ENCODE measurements around the gene GPC5.
"Not testable (repeated sequence)": the region's sequence is repeated elsewhere in the genome, so short reads cannot be mapped to it uniquely, and the experiment has no call there.

GPC5 gene

DNA sequence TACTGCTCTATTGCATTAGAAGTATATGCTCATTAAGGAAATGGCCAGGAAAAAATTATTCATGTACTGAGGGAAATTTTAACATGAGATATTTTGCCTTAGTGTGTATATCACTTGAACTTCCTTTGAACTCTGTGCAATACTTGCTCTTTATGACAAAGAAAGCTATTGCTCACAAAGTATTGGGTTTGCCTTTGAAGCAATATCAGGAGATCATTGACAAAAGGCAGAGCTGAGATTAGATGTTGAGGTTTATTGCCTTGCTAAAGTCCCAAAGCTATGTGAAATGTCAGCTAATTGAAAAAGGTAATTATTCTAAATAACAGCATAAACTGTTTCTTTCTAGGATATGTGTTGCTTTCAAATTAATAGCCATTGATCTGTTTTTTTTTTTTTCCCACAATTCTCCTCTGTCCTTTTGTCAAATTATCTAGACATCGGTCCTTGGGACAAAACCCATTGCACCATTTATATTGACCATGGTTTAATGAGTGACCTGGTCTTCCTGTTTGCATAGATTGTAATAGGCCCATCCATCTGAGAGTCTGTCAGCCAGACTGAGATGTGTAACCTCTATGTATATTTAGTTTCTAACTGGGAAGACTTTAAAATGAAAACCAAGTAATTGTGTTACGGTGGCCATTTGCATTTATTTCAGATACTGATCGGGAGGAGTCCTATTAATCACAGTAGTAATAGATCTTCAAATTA, 1075.5 kb downstream of the GPC5 start:
- Histone ChIP-seq H3K9ac (no peak overlapping the region), H3K27me3 (no peaks in the 10 kb centered on the region), H3K9me3 (no peaks in the 10 kb centered on the region), H3K36me3 (no peaks in the 10 kb centered on the region), H3K4me3 (no peak overlapping the region), H3K4me1 (no peaks in the 10 kb centered on the region), H4K20me1 (no peaks in the 10 kb centered on the region), H3K4me2 (no peak overlapping the region), H3K27ac (no peak overlapping the region)
- no peak for TF ChIP-seq Cebpa-rat (IDR thresholded peaks at IDR 0.05)

DNA sequence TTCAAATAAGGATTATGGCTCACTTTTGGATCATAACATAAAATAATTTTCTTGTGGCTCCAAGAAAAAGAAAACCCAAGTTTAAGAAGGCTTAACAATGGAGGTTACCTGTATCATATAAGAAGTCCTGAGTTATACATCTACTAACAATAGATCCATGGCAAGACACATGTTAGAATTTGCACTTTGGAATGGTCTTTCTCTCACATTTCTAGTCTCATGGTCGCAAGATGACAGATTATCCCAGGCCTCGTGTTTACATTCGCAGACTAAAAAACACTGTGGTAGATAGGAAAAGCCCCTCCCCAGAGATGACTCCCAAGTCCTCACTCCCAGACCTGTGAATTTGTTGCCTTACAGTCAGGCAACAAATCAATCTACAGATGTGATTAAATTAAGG, 1082.0 kb downstream of the GPC5 start:
- Histone ChIP-seq H3K27me3 (no peaks in the 10 kb centered on the region), H3K9ac (no peak overlapping the region), H3K27ac (no peak overlapping the region), H3K4me1 (no peaks in the 10 kb centered on the region), H4K20me1 (no peaks in the 10 kb centered on the region), H3K9me3 (no peaks in the 10 kb centered on the region), H3K4me2 (no peak overlapping the region), H3K4me3 (no peak overlapping the region), H3K36me3 (no peaks in the 10 kb centered on the region)
- no peak for TF ChIP-seq Cebpa-rat (IDR thresholded peaks at IDR 0.05)

DNA sequence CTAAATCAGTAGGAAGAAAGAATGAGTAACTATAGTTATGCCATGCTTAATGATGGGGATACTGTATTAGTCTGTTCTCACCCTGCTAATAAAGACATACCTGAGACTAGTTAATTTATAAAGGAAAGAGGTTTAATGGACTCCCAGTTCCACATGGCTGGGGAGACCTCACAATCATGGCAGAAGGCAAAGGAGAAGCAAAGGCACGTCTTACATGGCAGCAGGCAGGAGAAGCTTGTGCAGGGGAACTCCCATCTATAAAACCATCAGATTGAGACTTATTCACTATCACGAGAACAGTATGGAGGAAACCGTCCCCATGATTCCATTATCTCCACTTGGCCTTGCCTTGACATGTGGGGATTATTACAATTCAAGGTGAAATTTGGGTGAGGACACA, 1084.4 kb downstream of the GPC5 start:
- H3K9ac ChIP-seq, H3K9me3 ChIP-seq, H3K4me3 ChIP-seq, H3K36me3 ChIP-seq, H3K4me2 ChIP-seq, H4K20me1 ChIP-seq, H3K4me1 ChIP-seq, H3K27me3 ChIP-seq, H3K27ac ChIP-seq: not testable (repeated sequence)

DNA sequence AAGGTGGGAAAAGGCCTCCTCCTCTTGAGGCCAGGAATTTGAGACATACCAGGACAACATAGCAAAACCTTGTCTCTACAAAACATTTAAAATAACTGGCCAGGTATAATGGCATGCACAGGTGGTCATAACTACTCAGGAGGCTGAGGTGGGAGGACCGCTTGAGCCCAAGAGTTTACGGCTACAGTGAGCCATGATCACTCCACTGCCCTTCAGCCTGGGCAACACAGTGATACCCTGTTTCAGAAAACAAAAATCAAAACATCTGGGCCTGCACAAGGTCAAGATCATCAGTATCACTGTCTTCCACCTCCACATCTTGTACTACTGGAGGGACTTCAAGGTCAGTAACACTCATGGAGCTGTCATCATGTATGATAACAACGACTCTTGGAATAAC, 1085.5 kb downstream of the GPC5 start:
- Histone ChIP-seq H4K20me1 (no peaks in the 10 kb centered on the region), H3K27ac (no peak overlapping the region), H3K4me3 (no peak overlapping the region), H3K36me3 (no peaks in the 10 kb centered on the region), H3K27me3 (no peaks in the 10 kb centered on the region), H3K9me3 (no peaks in the 10 kb centered on the region), H3K9ac (no peak overlapping the region), H3K4me1 (no peaks in the 10 kb centered on the region), H3K4me2 (no peak overlapping the region)
- TF ChIP-seq Cebpa-rat (IDR thresholded peaks at IDR 0.05): no peak

DNA sequence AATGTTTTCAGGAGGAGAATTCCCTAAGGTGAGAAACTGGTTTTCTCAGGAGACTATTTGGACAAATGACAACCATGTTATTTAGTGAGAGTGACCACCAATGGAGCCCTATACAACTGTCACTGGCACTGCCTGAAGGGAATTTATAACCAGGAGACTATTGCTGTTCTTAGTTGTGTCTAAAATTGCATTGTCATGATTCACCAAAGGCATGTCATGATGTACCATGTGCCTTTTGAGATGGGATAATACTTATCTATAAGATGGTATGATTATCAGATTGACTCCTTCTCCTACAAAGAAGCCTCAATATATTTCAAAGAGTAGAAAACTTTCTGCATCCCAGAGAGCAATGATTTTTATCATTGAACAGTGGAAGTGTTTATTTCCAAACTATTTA, 1088.8 kb downstream of the GPC5 start:
- Histone ChIP-seq H4K20me1 (no peaks in the 10 kb centered on the region), H3K27ac (no peak overlapping the region), H3K9me3 (no peaks in the 10 kb centered on the region), H3K4me3 (no peak overlapping the region), H3K4me2 (no peak overlapping the region), H3K27me3 (no peaks in the 10 kb centered on the region), H3K9ac (no peak overlapping the region), H3K36me3 (no peaks in the 10 kb centered on the region), H3K4me1 (no peaks in the 10 kb centered on the region)
- TF ChIP-seq Cebpa-rat (IDR thresholded peaks at IDR 0.05): no peak

DNA sequence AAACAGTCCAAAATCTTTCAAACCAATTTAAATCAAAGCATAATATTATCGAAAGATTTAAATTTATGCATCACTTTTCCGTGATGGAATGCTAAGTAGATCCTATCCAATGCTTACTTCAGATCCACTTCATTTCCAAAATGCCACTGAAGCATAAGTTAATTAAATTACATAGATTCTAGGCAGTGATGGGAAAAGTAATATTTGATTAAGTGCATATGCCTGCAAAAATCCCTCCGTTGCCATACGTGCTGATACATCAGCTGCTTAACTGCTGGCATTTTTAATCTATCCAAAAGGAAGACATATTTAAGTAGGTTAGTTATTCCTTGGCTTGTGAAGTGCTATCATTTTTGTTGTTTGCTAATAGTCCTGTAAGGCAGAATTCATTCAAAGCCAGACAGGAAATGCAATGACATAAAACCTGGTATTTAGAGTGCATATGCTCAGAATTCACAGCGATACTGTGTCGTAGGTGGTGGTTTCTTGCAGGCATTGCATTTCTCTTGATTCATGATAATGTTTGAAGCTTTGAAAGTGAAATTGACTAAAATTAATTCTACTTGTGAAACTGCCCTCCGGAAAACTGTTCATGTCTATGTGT, 1089.9 kb downstream of the GPC5 start:
- no peaks in the 10 kb centered on the region for H3K4me1 ChIP-seq

DNA sequence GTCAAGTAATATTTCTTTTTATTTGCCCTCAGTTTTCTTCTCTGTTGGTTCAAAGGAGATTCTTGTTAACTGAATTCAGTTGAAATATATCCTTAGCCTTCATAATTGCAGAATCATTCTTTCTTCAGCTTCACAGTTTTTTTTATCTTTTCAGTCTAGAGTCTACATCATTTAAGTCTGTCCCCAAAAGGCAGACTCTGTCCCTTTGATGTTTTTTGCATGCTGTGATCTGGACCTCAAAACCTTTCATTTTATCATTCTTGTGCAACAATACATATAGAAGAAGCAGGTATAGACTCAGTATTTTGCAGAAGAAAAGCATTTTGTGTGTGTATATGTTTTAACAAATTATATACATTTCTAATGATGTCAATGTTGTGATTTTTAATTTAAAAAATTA, 1093.4 kb downstream of the GPC5 start:
- no peaks in the 10 kb centered on the region for H3K9me3 ChIP-seq
- no peak for TF ChIP-seq Cebpa-rat (IDR thresholded peaks at IDR 0.05)

More for the DNA sequence above, 1089.9 kb downstream of the GPC5 start:
- Histone ChIP-seq H3K4me2 (no peak overlapping the region), H3K9me3 (no peaks in the 10 kb centered on the region), H3K27ac (no peak overlapping the region), H4K20me1 (no peaks in the 10 kb centered on the region), H3K27me3 (no peaks in the 10 kb centered on the region), H3K36me3 (no peaks in the 10 kb centered on the region), H3K4me3 (no peak overlapping the region), H3K9ac (no peak overlapping the region)
- no peak for TF ChIP-seq Cebpa-rat (IDR thresholded peaks at IDR 0.05)

DNA sequence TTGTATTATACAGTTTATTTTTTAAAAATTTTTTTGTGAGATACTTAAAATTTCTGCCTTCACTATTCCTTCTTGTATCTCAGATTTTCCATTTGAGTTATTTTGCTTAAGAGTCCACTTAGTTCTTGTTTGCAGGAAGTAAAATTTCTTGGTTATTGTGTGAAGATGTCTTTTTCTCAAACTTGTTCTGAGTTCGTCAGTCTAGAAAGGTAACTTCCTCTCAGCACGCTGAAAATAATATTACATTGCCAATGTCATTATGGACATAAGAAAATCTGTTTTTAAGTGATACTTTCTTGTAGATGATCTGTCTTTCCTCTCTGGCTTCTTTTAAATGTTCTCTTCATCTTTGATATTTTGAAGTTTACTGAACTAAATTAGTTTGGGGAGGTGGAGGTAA, 1096.5 kb downstream of the GPC5 start:
- Histone ChIP-seq H3K27me3 (no peaks in the 10 kb centered on the region), H4K20me1 (no peaks in the 10 kb centered on the region), H3K27ac (no peak overlapping the region), H3K9ac (no peak overlapping the region), H3K4me2 (no peak overlapping the region), H3K36me3 (no peaks in the 10 kb centered on the region), H3K4me1 (no peaks in the 10 kb centered on the region), H3K4me3 (no peak overlapping the region), H3K9me3 (no peaks in the 10 kb centered on the region)
- no peak for TF ChIP-seq Cebpa-rat (IDR thresholded peaks at IDR 0.05)

More for the DNA sequence above, 1093.4 kb downstream of the GPC5 start:
- H3K4me1 ChIP-seq: no peaks in the 10 kb centered on the region
- no peak overlapping the region for H3K4me3 ChIP-seq
- no peaks in the 10 kb centered on the region for H3K36me3 ChIP-seq
- no peaks in the 10 kb centered on the region for H3K27me3 ChIP-seq
- no peak overlapping the region for H3K9ac ChIP-seq
- no peak overlapping the region for H3K27ac ChIP-seq
- H4K20me1 ChIP-seq: no peaks in the 10 kb centered on the region
- no peak overlapping the region for H3K4me2 ChIP-seq

DNA sequence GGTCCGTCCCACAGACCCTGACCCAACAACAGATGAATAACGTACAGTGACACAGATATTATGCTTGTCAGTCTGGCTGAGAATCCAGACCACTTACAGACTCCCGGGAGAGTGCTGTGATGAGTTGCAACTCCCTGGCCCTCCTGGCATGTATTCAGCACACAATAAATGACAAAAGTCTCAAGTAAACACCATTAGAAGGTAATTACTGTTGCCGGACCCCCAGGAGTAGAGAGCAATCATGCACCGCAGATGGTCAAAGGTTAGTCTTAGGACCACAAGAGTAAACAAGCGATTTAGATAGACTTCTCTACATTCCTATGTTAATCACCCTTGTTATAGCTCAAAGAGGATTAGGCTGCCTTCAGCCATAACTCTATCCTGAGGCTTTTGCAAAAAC, 1101.8 kb downstream of the GPC5 start:
- Histone ChIP-seq H4K20me1 (no peaks in the 10 kb centered on the region), H3K4me3 (no peak overlapping the region), H3K9ac (no peak overlapping the region), H3K27ac (no peak overlapping the region), H3K4me2 (no peak overlapping the region), H3K4me1 (no peaks in the 10 kb centered on the region), H3K27me3 (no peaks in the 10 kb centered on the region), H3K36me3 (no peaks in the 10 kb centered on the region), H3K9me3 (no peaks in the 10 kb centered on the region)
- no peak for TF ChIP-seq Cebpa-rat (IDR thresholded peaks at IDR 0.05)

DNA sequence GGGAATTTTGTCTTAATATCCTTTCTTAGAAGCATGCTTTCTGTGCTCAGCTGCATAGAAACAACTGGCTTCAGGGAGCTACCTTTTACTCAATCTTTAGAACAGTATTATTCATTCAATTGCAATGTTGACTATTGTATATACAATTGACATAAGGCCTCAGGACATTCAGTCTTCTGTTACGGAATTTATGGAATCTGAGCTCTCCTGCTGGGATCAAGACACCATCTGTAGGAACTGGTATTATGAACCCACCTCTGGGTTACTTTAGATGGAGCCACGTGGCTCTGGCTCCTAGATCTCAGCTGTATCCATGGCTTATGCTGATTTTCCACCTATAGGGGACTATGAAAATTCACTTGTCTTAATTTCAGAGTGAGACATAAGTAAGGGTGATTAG, 1112.0 kb downstream of the GPC5 start:
- H3K27ac ChIP-seq: no peak overlapping the region
- H3K9me3 ChIP-seq: no peaks in the 10 kb centered on the region
- H3K27me3 ChIP-seq: no peaks in the 10 kb centered on the region
- H3K36me3 ChIP-seq: no peaks in the 10 kb centered on the region
- H3K4me2 ChIP-seq: no peak overlapping the region
- no peaks in the 10 kb centered on the region for H3K4me1 ChIP-seq
- H4K20me1 ChIP-seq: no peaks in the 10 kb centered on the region
- no peak overlapping the region for H3K4me3 ChIP-seq
- no peak for TF ChIP-seq Cebpa-rat (IDR thresholded peaks at IDR 0.05)
- no peak overlapping the region for H3K9ac ChIP-seq

DNA sequence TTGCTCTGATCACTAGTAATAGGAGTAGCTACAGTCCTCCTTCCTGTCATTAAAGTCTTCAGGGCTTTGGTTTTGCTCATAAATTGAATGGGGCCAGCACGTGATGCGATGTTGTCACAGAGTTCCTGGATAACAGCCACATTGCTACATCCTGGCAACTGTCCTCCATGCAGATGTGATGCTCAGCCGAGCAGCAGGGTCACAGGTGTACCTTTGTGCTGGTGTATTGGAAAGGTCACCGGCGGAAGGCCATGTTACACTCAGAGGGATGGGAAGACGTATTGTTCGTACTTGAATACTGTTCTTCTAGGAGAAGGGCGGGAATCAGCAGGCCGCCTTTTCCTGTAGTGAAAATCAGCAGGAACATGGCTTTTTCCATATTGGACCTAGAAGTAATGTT, 1114.4 kb downstream of the GPC5 start:
- TF ChIP-seq Cebpa-rat (IDR thresholded peaks at IDR 0.05): no peak
- no peaks in the 10 kb centered on the region for H3K4me1 ChIP-seq
- H3K4me2 ChIP-seq: no peak overlapping the region
- no peaks in the 10 kb centered on the region for H4K20me1 ChIP-seq
- H3K36me3 ChIP-seq: no peaks in the 10 kb centered on the region
- H3K4me3 ChIP-seq: no peak overlapping the region
- H3K27me3 ChIP-seq: no peaks in the 10 kb centered on the region
- no peak overlapping the region for H3K27ac ChIP-seq
- no peak overlapping the region for H3K9ac ChIP-seq
- H3K9me3 ChIP-seq: no peaks in the 10 kb centered on the region
